HG03575 (cell line): Measurements from ENCODE around the gene HOXA5.

ENCODE experiments used
- ATAC-seq: cut with Tn5 transposase; IDR thresholded peaks from one replicate; pipeline ENCODE4 v1.9.1; 2021; ENCODE audit not compliant: unreplicated experiment, insufficient number of reproducible peaks, low FRiP score; ENCODE audit errors: extremely low read depth

HOXA5 gene

GRCh38 chr7:27141137-27141922, 2.2 kb downstream of the HOXA5 start:
- ATAC-seq = no peak

DNA sequence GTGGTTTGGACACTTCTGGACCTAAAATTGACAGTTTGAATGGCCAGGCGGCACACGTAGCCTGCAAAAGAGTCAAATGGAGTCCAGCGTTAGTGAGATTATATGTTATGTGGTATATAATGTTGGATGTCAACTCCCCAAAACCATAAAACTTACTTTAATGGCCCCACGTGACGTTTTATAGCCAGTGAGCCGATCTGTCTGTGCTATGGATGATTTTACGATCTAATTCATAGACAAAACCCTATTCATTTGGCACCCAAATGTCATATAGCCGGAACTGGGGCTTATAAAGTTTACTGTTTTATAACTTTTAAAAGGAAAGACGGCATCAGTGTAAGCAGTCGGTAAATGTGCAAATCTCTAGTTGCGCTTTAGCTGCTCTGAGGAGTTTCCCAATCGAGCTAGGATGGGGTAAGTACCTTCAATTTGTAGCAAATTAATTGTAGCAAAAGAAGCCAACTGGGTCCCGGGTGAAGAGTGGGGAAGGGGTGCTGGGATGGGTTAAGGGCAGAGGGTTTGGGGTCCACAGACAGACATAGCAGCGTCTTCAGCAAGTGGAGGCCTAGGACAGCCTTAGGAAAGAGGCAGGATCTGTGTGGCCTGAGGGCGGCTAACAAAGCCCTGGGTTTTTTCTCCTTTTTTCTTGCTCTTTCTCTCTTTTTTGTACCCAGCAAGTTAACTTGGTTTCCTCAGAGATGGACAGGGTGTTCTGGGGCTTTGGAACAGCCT, 3.2 kb downstream of the HOXA5 start:
- no peak for ATAC-seq

DNA sequence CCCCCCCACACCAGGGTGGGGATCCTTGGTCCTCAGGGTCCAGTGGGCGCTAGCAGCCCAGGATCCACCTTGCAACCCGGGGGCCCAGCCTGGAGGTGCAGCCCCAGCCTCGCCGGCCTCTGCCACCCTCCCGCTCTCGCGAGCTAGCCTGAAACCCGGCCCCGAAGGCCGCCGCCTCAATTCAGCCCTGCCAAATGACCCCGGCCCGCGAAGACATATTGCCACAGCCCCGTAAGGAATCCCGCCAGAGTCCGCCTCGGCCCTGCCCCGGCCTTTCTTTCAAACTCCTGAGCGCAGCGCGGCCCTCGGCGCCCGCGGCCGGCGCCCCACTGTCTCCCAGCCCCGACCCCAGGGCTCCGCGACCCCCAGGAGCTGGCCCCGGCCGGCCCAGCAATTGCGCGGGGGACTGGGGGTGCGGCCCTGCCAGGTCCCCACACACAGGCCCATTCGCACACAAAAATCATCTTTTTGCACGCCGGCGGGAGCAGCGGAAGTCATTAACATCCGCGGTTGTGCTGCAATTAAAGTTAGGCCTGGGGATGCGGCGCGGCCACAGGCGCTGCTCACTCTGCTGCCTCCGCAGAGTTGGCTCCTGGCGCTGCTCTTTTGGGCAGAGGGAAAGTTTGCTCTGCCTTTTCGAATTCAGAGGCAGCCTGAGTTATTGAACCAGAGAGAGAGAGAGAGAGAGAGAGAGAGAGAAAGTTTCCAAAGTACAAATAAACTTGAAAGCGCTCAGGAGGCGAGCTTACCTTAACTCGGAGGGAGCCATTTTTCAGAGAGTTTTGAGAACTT, 4.0 kb downstream of the HOXA5 start:
- ATAC-seq = no peak

- ATAC-seq = no peak
These were observed 4.5 kb downstream of the HOXA5 start for GRCh38 chr7:27138985-27139333.

DNA sequence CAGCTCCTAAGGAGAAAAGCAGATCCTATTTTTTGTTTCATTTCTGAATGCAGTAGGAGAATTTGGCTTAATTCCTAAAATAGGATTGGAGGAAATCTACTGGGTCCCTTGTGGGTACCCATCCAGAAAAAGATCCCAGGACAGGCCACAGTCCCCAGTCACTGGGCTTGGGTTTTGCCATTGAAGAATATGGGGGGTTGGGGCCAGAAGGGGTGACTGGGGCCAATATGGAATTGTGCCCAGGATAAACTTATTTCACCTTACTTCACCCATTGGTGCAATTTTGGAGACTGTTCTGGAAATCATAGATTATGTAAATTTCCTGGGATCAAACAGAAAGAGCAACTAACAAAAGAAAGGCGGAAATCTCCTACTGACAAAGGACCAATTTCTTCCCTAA, 5.0 kb downstream of the HOXA5 start:
- no peak for ATAC-seq

GRCh38 chr7:27137640-27138315, 5.7 kb downstream of the HOXA5 start:
- no peak for ATAC-seq

GRCh38 chr7:27134392-27134791, 9.1 kb downstream of the HOXA5 start:
- ATAC-seq = no peak

GRCh38 chr7:27133409-27134231, 9.9 kb downstream of the HOXA5 start:
- no peak for ATAC-seq

- no peak for ATAC-seq
These were observed 10.5 kb downstream of the HOXA5 start for GRCh38 chr7:27132978-27133377.

GRCh38 chr7:27132214-27132613, 11.3 kb downstream of the HOXA5 start:
- no peak for ATAC-seq

- no peak for ATAC-seq
These were observed 12.1 kb downstream of the HOXA5 start for GRCh38 chr7:27131390-27131819.

DNA sequence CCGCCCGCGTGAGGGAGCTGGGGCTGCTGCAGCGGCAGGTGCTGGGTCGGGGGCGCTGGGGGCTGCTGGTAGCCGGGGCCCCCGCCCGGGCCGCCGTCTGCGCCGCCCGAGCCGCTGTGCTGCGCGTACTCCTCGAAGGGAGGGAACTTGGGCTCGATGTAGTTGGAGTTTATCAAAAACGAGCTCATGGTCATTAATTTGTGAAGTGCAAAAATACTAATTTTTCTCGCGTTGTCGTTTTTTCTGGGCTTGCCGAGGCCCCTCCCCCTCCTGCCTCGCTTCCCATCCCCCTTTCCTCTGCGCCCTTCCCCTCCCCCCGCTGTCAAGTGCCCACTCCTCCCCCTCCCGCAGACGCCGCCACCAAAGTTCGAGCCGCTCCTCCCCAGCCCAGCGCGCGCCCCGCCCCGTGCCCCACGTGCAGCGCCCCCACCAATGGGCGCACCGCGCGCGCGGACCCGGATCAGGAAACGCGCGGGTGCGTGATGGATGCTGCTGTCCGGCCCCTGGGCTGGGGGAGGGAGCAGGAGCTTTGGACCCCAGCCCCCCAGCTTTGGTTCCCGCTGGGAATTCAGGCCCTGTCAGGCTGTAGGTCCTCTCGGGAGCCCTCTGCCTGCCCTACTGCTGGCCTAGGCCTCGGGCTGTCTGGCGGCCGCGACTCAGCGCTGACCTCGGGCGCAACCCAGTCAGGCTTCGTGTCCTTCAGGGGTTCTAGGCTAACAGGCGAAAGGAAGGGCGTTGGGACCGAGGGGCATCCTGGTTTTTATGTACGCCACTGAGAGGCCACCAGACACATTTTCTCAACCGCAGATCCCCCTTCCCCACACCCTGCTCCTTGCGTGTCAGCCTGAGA, 12.7 kb downstream of the HOXA5 start, which contains the start of gene HOXA4:
Gene HOXA4, minus strand, starts transcription at position 218 of the 850 bp plus-strand sequence. Its CDS starts 24 bp downstream, at position 194.
- ATAC-seq = no peak

GRCh38 chr7:27129729-27130539, 13.5 kb downstream of the HOXA5 start:
- no peak for ATAC-seq

DNA sequence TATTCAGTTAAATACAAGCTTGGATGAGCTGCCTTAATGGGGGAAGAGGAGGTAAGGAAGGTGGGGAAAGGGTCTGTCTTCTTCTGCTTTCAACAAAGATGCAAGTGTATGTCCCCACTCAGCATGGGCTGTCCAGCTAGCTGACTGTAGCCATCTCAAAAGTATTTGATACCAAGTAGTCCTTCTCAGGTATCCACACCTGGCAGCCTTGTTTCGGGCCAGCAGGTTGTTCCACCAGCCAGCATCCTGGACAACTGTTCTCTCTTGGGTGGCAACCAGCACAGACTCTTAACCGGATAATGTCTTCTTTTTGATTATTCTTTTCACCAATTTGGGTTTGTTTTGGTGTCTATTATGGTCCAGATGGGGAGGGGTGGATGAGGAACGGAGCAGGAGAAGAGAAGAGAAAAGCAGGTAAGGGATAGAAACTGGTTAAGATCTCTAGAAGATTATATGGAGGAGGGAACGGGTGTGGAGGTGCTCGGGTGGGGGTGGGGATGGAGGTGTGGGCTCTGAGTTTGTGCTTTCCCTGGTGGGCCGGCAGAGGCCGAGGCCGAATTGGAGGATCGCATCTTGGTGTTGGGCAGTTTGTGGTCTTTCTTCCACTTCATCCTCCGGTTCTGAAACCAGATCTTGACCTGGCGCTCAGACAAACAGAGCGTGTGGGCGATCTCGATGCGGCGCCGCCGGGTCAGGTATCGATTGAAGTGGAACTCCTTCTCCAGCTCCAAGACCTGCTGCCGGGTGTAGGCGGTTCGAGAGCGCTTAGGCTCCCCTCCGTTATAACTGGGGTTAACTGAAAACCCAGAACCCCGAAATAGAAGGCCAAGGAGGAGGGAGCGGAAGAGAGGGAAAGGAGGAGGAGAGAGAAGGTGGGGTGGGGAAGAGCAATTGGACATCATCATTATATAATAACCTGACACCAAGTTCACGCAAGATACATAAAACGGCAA, 14.4 kb downstream of the HOXA5 start:
- ATAC-seq = no peak

DNA sequence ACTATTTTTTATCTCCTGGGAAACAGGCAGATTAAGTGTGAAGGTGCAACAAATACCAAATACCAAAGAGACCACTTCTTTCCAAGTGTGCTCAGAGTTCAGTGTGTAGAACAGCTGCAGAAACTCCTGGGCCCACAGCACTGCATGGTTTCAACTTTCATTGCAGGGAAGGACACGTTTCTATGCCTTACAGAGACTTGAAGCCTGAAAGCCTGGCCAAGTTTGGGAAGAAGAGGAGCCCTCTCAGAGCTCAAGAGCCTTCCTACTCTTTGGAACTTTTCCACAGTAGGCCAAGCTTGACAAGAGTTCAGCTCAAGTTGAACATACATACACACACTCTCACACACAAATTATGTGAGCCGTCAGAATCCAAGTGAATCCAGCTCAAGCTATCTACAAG, 15.4 kb downstream of the HOXA5 start:
- ATAC-seq = no peak
